ENCODE results near the gene GRAP2. TPM values are rescaled to one million over a fixed set of nuclear protein-coding genes. Genes with fewer than 3 reads are reported as not detected.

Gene GRAP2
- total and polyA plus RNA-seq, 9 of the 15 experiments (the other 6 are each of a cell fraction or from before 2014, with no cell fraction given), result 4.8 to 88.7 (median 60.4) TPM

DNA sequence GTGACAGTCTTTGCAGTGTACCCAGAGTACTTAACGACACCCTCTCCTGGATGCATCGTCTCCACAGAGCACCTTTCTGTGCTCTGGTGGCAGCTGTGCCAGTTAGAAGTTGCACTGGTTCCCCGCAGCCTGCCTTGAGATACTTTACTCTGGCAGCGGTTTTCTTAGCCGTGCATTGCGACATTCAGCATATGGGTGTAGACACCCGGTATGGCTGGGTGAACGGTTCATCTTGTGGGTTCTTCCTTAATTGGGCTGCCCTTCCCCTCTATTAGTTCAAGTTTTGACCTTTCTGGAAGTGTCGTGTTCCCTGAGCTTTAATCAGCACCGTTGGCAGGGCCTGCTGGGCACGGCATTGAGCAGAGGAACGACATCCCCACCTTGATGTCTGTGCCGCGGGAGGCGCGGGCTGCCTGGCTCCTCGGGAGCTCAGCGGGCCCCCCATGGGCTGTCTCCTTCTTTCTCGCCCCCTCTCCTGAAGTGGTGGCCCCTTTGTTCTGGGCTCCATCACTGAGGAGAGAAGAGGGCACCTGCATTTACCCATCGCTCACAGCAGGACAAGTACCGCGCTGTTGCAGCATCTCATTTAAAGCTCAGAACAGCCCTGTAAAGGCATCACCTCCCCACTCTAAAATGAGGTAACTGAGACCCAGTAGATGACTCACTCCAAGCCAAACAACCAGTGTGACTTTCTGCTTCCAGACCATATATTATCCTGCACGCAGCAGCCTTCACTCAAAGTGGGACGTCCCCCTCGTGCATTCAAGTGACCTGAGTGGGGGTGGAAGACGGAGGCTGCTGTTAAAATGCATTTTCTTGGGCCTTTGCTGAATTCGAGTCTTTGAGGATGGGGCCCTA lies 107.2 kb downstream of the GRAP2 start (continued):
- TF ChIP-seq, protein P1, sequence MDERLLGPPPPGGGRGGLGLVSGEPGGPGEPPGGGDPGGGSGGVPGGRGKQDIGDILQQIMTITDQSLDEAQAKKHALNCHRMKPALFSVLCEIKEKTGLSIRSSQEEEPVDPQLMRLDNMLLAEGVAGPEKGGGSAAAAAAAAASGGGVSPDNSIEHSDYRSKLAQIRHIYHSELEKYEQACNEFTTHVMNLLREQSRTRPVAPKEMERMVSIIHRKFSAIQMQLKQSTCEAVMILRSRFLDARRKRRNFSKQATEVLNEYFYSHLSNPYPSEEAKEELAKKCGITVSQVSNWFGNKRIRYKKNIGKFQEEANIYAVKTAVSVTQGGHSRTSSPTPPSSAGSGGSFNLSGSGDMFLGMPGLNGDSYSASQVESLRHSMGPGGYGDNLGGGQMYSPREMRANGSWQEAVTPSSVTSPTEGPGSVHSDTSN (CRISPR knock-in tag; IDR thresholded peaks at IDR 0.05; ENCODE audit: low read depth), result no peak
- TF ChIP-seq, protein P1 (tag; conservative IDR thresholded peaks at IDR 0.05; ENCODE audit: low read depth), result 0 out of 2 replicates have a peak, but pooled peaks have one; percentile 29
- TF ChIP-seq CBFA2T2 (conservative IDR thresholded peaks at IDR 0.05), result no peak
- TF ChIP-seq, protein P2, sequence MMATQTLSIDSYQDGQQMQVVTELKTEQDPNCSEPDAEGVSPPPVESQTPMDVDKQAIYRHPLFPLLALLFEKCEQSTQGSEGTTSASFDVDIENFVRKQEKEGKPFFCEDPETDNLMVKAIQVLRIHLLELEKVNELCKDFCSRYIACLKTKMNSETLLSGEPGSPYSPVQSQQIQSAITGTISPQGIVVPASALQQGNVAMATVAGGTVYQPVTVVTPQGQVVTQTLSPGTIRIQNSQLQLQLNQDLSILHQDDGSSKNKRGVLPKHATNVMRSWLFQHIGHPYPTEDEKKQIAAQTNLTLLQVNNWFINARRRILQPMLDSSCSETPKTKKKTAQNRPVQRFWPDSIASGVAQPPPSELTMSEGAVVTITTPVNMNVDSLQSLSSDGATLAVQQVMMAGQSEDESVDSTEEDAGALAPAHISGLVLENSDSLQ (IDR thresholded peaks at IDR 0.05), result peak; percentile 74
- peak; percentile 47; the same call in 1 of the 2 replicates for TF ChIP-seq FOSL1 (tag; conservative IDR thresholded peaks at IDR 0.05)
- no peak for TF ChIP-seq BACH1 (tag; IDR thresholded peaks at IDR 0.05)
- no peak for TF ChIP-seq ZBTB7A (IDR thresholded peaks at IDR 0.05; ENCODE audit: borderline replicate concordance, control insufficient read depth, low read depth, low read length)
- TF ChIP-seq CEBPB (tag; IDR thresholded peaks at IDR 0.05), result peak; percentile 80
- TF ChIP-seq TOE1 (IDR thresholded peaks at IDR 0.05; ENCODE audit: borderline replicate concordance), result no peak
- TF ChIP-seq TOE1 (CRISPR knock-in tag; IDR thresholded peaks at IDR 0.05; ENCODE audit: borderline replicate concordance, low read depth), result no peak
- TF ChIP-seq, protein P3, sequence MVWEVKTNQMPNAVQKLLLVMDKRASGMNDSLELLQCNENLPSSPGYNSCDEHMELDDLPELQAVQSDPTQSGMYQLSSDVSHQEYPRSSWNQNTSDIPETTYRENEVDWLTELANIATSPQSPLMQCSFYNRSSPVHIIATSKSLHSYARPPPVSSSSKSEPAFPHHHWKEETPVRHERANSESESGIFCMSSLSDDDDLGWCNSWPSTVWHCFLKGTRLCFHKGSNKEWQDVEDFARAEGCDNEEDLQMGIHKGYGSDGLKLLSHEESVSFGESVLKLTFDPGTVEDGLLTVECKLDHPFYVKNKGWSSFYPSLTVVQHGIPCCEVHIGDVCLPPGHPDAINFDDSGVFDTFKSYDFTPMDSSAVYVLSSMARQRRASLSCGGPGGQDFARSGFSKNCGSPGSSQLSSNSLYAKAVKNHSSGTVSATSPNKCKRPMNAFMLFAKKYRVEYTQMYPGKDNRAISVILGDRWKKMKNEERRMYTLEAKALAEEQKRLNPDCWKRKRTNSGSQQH (CRISPR knock-in tag; IDR thresholded peaks at IDR 0.05), result no peak
- TF ChIP-seq MCM5 (IDR thresholded peaks at IDR 0.05; ENCODE audit: low read depth), result no peak
- TF ChIP-seq JUND (IDR thresholded peaks at IDR 0.05; ENCODE audit: borderline replicate concordance, low read depth, low read length), result peak; percentile 67
- no peak; the same call in 2 of the 3 replicates for TF ChIP-seq JUND (tag; IDR thresholded peaks at IDR 0.05; ENCODE audit: borderline replicate concordance, low read depth, low read length)

Data from K562 (cell line).